Superior temporal gyrus (tissue), 1 donor: Measurements from ENCODE around the gene CFAP161.

Experiments used
- DNase-seq: peaks from one replicate; pipeline ENCODE4 v3.0.0-alpha.2; 2016; ENCODE audit errors: extremely low spot score

CFAP161 gene

GRCh38 chr15:81183439-81183775 lies 49.3 kb downstream of the CFAP161 start:
- no peak for DNase-seq

DNA sequence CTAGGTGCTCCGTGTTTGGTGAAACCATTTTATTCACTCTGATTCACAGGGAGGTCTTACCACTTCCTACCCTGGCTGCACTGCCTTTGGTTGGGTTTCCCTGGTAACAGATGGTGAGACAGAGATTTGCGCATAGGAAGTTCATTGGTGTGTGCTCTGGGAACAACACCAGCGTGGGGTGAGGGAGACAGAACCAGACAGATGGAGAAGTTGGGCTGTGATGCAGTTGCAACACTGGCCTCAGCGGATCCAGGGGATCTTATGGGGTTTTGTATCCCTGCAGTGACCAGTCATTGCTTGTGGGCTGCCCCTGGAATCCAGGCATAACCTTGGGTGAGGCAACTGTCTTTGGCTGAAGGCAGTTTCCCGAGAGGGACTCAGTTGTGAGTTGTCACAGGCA lies 50.1 kb downstream of the CFAP161 start:
- DNase-seq: no peak

GRCh38 chr15:81185631-81186295 lies 51.7 kb downstream of the CFAP161 start:
- DNase-seq: no peak

DNA sequence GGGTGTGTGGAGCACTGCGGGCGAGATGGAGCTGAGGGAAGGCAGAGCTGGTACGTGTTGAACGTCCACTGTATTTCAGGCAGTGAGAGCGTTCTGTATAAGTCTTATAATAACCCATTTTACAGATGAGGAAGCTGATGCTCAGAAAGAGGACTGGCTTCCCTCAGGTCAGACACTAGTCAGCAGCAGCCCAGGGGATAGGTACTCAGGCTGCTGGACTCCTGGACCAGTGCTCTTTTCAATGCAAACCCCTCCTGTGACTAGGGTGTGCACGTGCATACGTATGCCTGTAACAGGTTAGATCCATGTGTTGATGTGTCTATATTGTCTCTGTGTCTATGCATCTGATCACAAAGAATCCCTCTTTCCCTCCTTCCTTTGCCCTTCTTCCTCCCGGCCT lies 54.3 kb downstream of the CFAP161 start:
- DNase-seq: no peak

DNA sequence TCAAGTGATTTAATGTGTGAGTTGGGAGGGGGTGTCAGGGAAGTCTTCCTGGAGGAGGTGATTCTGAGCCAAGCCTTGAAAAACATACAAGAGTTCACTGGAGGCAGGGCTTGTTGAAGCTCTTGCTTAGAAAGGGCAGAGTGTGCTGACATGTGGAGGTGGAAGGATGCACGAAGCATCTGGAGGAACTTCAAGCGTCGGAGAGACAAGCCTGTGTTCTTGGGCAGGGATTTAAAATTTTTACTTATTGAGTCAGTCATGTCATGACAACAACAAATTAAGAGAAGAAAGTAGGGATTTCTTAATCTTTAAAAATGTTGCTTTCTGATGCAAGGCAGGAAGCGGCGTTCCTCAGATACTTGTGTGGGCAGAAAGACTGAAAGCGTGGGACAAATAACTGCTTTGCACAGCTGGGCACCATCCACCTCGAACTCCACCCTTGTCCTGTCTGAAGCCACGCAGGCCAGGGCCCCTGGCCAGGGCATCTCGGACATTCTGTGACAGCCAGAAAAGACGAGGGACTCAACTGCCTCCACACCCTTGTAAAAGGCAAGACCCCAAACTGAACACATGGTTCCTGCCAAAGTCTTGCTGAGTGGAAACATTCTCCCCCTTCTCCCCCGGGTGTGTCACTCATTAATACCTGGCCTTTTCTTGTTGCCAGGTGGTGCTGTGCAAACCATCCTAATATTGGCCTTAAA lies 55.7 kb downstream of the CFAP161 start:
- no peak for DNase-seq

GRCh38 chr15:81190922-81191507 lies 56.9 kb downstream of the CFAP161 start:
- no peak for DNase-seq

DNA sequence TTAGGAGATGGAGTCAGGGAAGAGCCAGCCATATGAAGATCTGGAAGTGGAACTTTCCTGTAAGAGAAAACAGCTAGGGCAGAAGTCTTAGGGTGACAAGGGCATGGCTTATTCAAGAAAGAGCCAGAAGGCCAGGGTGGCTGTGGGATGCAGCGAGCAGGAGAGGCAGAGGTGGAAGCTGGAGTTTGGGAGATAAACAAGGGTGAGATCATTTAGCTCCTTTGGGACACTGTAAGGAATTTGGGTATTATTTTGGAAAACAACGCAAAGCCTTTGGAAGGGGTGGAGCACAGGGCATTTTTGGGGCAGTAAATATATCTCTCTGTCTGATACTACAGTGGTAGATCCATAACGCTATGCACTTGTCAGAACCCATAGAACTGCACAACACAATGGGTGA lies 57.6 kb downstream of the CFAP161 start:
- no peak for DNase-seq

GRCh38 chr15:81194723-81195122 lies 60.7 kb downstream of the CFAP161 start:
- no peak for DNase-seq

GRCh38 chr15:81195339-81195864 lies 61.3 kb downstream of the CFAP161 start:
- no peak for DNase-seq

- DNase-seq: no peak
Measured at GRCh38 chr15:81196576-81197254, 62.6 kb downstream of the CFAP161 start, which contains the start of gene IL16. Gene IL16, plus strand, starts transcription at chr15:81196879. Its CDS starts 28,521 bp downstream, at chr15:81225400.

DNA sequence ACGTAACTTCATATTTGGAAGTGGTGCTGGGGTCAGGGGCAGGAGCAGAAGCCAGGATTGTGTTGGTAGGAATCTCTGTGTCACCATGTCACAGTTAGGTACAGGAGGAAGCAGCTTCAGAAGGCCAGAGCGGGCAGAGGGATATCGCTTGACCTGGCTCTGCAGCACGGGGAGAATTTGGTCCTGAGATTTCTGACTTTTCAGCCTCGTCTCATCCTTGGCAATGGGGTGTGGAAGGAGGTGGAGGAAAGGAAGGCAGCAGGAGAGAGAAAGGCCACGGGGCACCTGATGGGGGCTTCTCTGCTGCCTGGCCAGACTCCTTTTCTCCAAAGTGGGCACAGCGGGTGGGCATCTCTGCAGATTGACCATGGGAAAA lies 63.2 kb downstream of the CFAP161 start:
- DNase-seq: no peak

GRCh38 chr15:81197688-81198281 lies 63.7 kb downstream of the CFAP161 start:
- no peak for DNase-seq
